D721Med (cell line): Measurements from ENCODE around the gene TFPT.

Source experiments
- DNase-seq: peaks from one replicate; pipeline ENCODE4 v3.0.0; 2011; ENCODE audit warnings: low spot score; ENCODE audit not compliant: insufficient read length
- FAIRE-seq: peaks from 2 replicates; lab custom pipeline; 2011; peaks lifted over from hg19 to GRCh38; lab: Jason Lieb, UNC
- TF ChIP-seq, protein P1 (sequence below): IDR thresholded peaks from 2 replicates; pipeline ENCODE4 v1.5.1; 2012; ENCODE audit warnings: mild to moderate bottlenecking, control low read depth; ENCODE audit not compliant: insufficient read depth; ENCODE audit errors: missing control alignments

Gene TFPT

DNA sequence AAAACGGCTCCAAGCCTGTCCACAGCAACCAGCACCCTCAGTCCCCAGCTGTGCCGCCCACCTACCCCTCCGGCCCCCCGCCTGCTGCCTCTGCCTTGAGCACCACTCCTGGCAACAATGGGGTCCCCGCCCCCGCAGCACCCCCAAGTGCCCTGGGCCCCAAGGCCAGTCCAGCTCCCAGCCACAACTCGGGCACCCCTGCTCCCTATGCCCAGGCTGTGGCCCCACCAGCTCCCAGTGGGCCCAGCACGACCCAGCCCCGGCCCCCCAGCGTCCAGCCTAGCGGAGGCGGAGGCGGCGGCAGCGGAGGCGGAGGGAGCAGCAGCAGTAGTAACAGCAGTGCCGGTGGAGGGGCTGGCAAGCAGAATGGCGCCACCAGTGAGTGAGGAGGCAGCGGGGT, 32.7 kb upstream of the TFPT start:
- FAIRE-seq = no peak
- TF ChIP-seq, protein P1, sequence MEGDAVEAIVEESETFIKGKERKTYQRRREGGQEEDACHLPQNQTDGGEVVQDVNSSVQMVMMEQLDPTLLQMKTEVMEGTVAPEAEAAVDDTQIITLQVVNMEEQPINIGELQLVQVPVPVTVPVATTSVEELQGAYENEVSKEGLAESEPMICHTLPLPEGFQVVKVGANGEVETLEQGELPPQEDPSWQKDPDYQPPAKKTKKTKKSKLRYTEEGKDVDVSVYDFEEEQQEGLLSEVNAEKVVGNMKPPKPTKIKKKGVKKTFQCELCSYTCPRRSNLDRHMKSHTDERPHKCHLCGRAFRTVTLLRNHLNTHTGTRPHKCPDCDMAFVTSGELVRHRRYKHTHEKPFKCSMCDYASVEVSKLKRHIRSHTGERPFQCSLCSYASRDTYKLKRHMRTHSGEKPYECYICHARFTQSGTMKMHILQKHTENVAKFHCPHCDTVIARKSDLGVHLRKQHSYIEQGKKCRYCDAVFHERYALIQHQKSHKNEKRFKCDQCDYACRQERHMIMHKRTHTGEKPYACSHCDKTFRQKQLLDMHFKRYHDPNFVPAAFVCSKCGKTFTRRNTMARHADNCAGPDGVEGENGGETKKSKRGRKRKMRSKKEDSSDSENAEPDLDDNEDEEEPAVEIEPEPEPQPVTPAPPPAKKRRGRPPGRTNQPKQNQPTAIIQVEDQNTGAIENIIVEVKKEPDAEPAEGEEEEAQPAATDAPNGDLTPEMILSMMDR = no peak

DNA sequence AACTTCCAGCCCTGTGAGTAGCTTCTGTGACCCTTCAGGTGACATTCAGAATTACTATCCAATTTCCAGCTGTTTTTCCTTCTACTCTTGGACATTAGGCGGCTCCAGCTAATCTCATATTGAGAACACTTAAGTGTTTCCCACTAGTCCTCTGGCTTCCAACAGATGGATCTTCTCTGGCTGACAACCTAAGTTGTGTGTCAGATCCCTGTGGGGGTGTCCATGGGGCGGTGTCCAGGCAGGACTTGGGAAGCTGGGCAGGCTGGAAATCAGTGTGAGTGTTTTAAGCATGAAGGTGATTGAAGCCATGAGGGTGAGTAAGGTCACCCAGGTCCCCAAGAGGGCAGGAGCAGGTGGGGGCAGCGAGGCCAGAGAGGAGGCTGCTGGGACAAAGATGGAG, 32.2 kb upstream of the TFPT start:
- TF ChIP-seq, protein P1 = no peak
- no peak for FAIRE-seq
- DNase-seq = no peak

More for the DNA sequence above, 32.7 kb upstream of the TFPT start:
- no peak for DNase-seq

DNA sequence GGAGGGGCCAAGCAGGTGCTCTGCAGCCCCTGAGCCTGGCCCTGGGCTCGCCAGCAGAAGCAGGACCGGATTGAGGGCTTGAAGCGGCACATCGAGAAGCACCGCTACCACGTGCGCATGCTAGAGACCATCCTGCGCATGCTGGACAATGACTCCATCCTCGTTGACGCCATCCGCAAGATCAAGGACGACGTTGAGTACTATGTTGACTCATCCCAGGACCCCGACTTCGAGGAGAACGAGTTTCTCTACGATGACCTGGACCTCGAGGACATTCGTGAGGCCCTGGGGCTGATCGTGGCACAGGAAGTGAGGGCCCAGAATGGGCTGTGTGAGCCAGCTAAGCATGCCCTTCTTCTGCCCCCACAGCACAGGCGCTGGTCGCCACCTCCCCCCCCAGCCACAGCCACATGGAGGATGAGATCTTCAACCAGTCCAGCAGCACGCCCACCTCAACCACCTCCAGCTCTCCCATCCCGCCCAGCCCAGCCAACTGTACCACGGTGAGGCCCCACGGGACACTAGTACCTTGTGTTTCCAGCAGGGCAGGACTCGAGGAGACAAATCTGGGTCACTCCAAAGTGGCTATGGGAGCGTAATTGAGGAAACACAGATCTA, 30.2 kb upstream of the TFPT start:
- TF ChIP-seq, protein P1 = no peak
- FAIRE-seq (no peak), DNase-seq (no peak)

DNA sequence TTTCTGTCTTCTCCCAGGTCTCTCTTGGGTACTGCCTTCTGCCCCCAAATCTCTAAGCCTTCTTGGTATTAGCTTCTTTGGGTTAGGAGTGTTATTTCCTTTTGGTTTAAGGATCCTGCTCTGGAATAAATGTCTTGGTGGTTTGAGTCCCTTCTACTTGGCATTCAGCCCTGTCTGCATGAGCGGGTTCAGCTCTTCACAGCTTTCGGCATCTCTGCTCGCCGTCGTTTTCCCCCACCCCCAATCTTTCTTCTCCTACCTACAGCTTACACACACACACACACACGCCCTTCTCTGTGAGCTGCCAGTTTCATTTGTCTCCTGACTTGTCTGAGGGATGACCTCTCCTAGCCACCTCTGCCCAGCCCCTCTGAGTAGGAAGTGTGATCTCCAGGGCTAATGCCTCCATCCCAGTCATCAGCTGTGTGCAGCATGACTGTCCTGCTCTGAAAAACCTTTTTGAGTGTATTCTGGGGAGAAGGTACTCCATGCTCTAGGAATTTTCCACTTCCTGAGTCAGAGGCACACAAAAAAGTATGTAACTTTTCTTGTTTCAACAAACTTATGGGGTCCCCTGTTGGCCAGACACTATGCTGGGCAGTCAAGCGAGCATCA, 26.8 kb upstream of the TFPT start:
- no peak for FAIRE-seq
- TF ChIP-seq, protein P1 = no peak
- no peak for DNase-seq

DNA sequence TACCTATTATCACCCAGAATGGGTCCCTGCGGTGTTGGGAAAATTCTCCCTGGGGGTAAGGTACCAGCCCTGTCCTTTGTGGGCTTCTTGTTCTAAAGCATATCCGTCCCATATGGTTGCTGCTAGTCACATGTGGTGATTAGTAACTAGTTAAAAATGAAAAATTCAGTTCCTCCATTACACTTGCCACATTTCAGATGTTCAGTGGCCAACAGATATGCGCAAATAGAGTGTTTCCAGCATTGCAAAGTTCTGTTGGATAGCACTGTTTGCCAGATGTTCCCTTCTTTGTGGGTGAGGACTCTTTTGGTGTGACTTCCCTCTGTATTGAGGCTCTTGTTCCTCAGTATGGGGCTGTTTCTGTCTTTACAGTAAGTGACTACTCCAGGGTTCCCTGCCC, 25.9 kb upstream of the TFPT start:
- FAIRE-seq (no peak), DNase-seq (no peak)
- TF ChIP-seq, protein P1 = no peak

DNA sequence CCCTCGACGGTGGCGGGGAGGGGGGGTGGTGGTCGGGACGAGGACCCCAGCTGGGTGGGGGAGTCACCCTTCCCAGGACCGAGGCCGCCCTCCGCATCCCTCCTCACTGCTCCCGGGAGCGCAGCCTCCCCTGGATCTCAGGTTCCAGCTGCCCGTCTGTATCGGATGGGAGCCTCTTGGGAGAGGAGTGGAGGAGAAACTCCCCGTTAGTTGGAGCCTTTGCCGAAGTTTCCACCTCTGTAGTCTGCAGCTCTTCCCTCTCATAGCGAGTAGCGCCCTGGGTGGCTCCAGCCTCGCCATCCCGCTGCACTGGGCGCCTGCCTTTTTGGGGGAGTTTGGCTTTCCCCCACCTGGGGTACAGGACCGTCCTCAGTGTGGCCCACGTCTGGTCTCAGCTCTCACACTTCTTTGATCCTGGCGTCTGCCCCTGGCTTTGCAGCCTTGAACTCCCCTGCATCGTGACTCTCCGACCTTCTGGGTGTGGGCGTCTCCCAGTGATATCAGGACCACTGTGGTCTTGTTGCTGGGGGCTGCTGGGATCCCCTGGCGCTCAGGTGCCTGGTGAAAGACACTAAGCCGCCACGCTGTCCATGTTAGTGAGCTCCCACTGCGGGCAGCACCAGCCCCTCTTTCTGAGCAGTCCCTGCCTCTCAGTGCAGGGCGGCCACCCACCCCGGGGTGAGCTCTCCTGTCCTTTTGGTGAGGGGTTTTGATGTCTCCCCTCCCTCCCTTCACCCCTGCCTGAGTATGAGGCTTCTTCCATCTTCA, 23.2 kb upstream of the TFPT start:
- TF ChIP-seq, protein P1 = no peak
- no peak for FAIRE-seq
- no peak for DNase-seq
